K562 (cell line): ENCODE measurements around the gene RALB. TPM values are rescaled to one million over a fixed set of nuclear protein-coding genes. Genes with fewer than 3 reads are reported as not detected.

Experiments
- ATAC-seq: fragments of 200-7000 bp; cut with Tn5 transposase; 3 replicates; pipeline ENCODE4 v1.9.1; 2020; ENCODE audit warnings: moderate library complexity
- BruUV-seq: library from RNA; stranded (reverse); fragments of 400-500 nt; replicated peaks from 2 replicates; lab custom pipeline; 2021; lab: Mats Ljungman, UMichigan
- CTCF ChIA-PET: fragments of 300-600 bp; formaldehyde crosslinking; extraction: SDS; loops from one replicate; lab custom pipeline; 2021; ENCODE audit warnings: low intra/inter-chr PET ratio; lab: Yijun Ruan, JAX
- POLR2A ChIA-PET: fragments of 300-600, 350-650 bp; sonication (Branson Sonifier 250); formaldehyde crosslinking; extraction: SDS; loops from one replicate; lab custom pipeline; 2021; ENCODE audit warnings: antibody characterized with exemption, inconsistent platforms; lab: Yijun Ruan, JAX
- DNase-seq, 4 experiments: peaks; one replicate each; pipeline versions ENCODE4 v3.0.0 to v3.0.0-alpha.2; 2011 to 2018; ENCODE audit warnings: low spot score in 3 of 4, mixed read lengths in 3 of 4; ENCODE audit errors: extremely low read depth in 1 of 4
- FAIRE-seq: peaks from 2 replicates; lab custom pipeline; 2011; peaks lifted over from hg19 to GRCh38; lab: Jason Lieb, UNC
- H2AFZ ChIP-seq: 2 replicates; pipeline ENCODE4 v1.6.0; 2011; ENCODE audit warnings: low read depth, low read length, control low read depth, inconsistent platforms
- H3K27ac ChIP-seq: fragments of 200-600 bp; 3 replicates; pipeline ENCODE4 v1.8.0; 2011; ENCODE audit warnings: low read depth, mild to moderate bottlenecking, control low read depth, inconsistent platforms, low read length, moderate library complexity, mixed read lengths; ENCODE audit errors: extremely low read depth
- H3K27me3 ChIP-seq, 2 experiments: fragments of 300-600 bp in 1 of 2; 2 replicates in 1 of 2; 3 replicates in 1 of 2; pipeline versions ENCODE4 v1.6.0 to v1.8.0; 2011; ENCODE audit warnings: inconsistent platforms in 2 of 2, low read length in 2 of 2, mild to moderate bottlenecking in 1 of 2, mixed read lengths in 1 of 2, moderate library complexity in 1 of 2; ENCODE audit not compliant: control insufficient read depth in 2 of 2, insufficient read depth in 2 of 2
- H3K36me3 ChIP-seq: fragments of 300-600 bp; 3 replicates; pipeline ENCODE4 v1.8.0; 2011; ENCODE audit warnings: mild to moderate bottlenecking, low read length, inconsistent platforms; ENCODE audit not compliant: control insufficient read depth, insufficient read depth
- H3K4me1 ChIP-seq, 2 experiments: fragments of 200-600 bp in 1 of 2; replicated peaks in 1 of 2; 2 replicates in 1 of 2; 3 replicates in 1 of 2; pipeline versions ENCODE4 v1.5.1 to v1.8.0; 2011; ENCODE audit warnings: inconsistent platforms in 2 of 2, low read length in 2 of 2, mild to moderate bottlenecking in 1 of 2, mixed read lengths in 1 of 2, moderate library complexity in 1 of 2; ENCODE audit not compliant: control insufficient read depth in 2 of 2, insufficient read depth in 2 of 2
- H3K4me2 ChIP-seq: 2 replicates; pipeline ENCODE4 v1.6.1; 2011; ENCODE audit warnings: low read length, control low read depth, inconsistent platforms, mixed read lengths; ENCODE audit not compliant: insufficient read depth
- H3K4me3 ChIP-seq: fragments of 200-600 bp; sonication (generic), shearing (Covaris generic); 2 replicates; pipeline ENCODE4 v1.5.1; 2016; ENCODE audit warnings: control low read depth, inconsistent platforms
- H3K79me2 ChIP-seq: fragments of 200-600 bp; 3 replicates; pipeline ENCODE4 v1.8.0; 2011; ENCODE audit warnings: low read length, inconsistent platforms; ENCODE audit not compliant: control insufficient read depth, insufficient read depth
- H3K9ac ChIP-seq, 2 experiments: 2 replicates each; pipeline versions ENCODE4 v1.6.0 to v1.6.1; 2011; ENCODE audit warnings: low read depth in 2 of 2, low read length in 2 of 2, control low read depth in 1 of 2, inconsistent platforms in 1 of 2, mild to moderate bottlenecking in 1 of 2, mixed read lengths in 1 of 2; ENCODE audit not compliant: insufficient read depth in 1 of 2
- H3K9me1 ChIP-seq: one replicate; pipeline ENCODE4 v1.6.0; 2011; ENCODE audit warnings: inconsistent platforms, mild to moderate bottlenecking, low read length, moderate library complexity; ENCODE audit not compliant: control insufficient read depth, insufficient read depth
- H3K9me3 ChIP-seq: replicated peaks from 2 replicates; pipeline ENCODE4 v1.5.1; 2011; ENCODE audit warnings: low read depth, low read length, inconsistent platforms; ENCODE audit not compliant: control insufficient read depth, insufficient read depth
- H4K20me1 ChIP-seq: replicated peaks from 2 replicates; pipeline ENCODE4 v1.6.1; 2011; ENCODE audit warnings: low read length, inconsistent platforms, mixed read lengths; ENCODE audit not compliant: control insufficient read depth, insufficient read depth
- ERF ChIP-seq: fragments of 450-650 bp; formaldehyde crosslinking; IDR thresholded peaks from 2 replicates; pipeline ENCODE4 v1.4.0; 2020; ENCODE audit warnings: mild to moderate bottlenecking, mixed read lengths
- GATAD2B ChIP-seq: fragments of 450-650 bp; IDR thresholded peaks from 2 replicates; pipeline ENCODE4 v1.6.1; 2017; ENCODE audit warnings: mild to moderate bottlenecking, borderline replicate concordance
- MEIS2 ChIP-seq: fragments of 450-650 bp; IDR thresholded peaks from 2 replicates; pipeline ENCODE4 v1.6.1; 2014; ENCODE audit warnings: mild to moderate bottlenecking; ENCODE audit not compliant: partially characterized antibody
- MLLT1 ChIP-seq, 2 experiments: fragments of 450-650 bp; IDR thresholded peaks; 2 replicates each; pipeline ENCODE4 v1.6.1; 2016
- MLX ChIP-seq, 2 experiments: fragments of 450-650 bp in 1 of 2; sonication (generic) in 1 of 2; formaldehyde crosslinking; conservative IDR thresholded peaks; 2 replicates each; pipeline versions ENCODE4 v1.4.0 to v1.8.1; 2020 to 2022; ENCODE audit warnings: mild to moderate bottlenecking in 1 of 2, missing genetic modification reagents in 1 of 2
- SMAD1 ChIP-seq: fragments of 150-350 bp; IDR thresholded peaks from 2 replicates; pipeline ENCODE4 v1.6.1; 2014; ENCODE audit warnings: low read length, low read depth; ENCODE audit not compliant: partially characterized antibody
- YY1 ChIP-seq, 3 experiments: IDR thresholded peaks; 2 replicates each; pipeline ENCODE4 v1.6.1; 2011; ENCODE audit warnings: low read length in 2 of 3, mild to moderate bottlenecking in 2 of 3, moderate library complexity in 2 of 3, borderline replicate concordance in 1 of 3, control low read depth in 1 of 3, low read depth in 1 of 3; ENCODE audit not compliant: insufficient read depth in 3 of 3, insufficient replicate concordance in 2 of 3, control insufficient read depth in 1 of 3, insufficient read length in 1 of 3; ENCODE audit errors: extremely low read depth in 1 of 3
- WGBS: fragments of 100-300 bp; shearing (Covaris generic); methylation state at CpG from one replicate; pipeline ENCODE4 v1.1.6; 2016; ENCODE audit warnings: low coverage, mixed read lengths; ENCODE audit not compliant: insufficient coverage; ENCODE audit errors: missing lambda C conversion rate; 5-methylcytosine and 5-hydroxymethylcytosine counted together
- in situ Hi-C: fragments of 300-500 bp; cut with MboI; formaldehyde crosslinking; loops from 4 replicates; pipeline ENCODE4 v1.15.0; 2018; ENCODE audit warnings: inconsistent platforms, mixed read lengths
- intact Hi-C: fragments of 100-400 bp; cut with micrococcal nuclease; formaldehyde crosslinking; loops from 2 replicates; pipeline ENCODE4 v1.14.2; 2022
- polyA plus RNA-seq, 8 experiments: library from polyadenylated mRNA; depleted of rRNA in 4 of 8; stranded (reverse) in 5 of 8; unstranded in 3 of 8; fragments of >200 nt; fragmentation: Nextera tagmentation in 2 of 8; fragmentation: Illumina TruSeq in 1 of 8; extraction: Ambion mirVana in 2 of 8; extraction: Trizol in 1 of 8; gene quantifications; 2 replicates each; pipeline versions ENCODE4 v1.2.1 to v1.2.3, GENCODE V29; 2011 to 2014; ENCODE audit warnings: inconsistent platforms in 1 of 8, missing spikeins in 1 of 8
- total RNA-seq, 7 experiments: library from RNA; depleted of rRNA in 6 of 7; stranded (reverse); fragments of >200 nt in 6 of 7; fragmentation: Illumina TruSeq in 2 of 7; extraction: Trizol in 2 of 7; gene quantifications; 2 replicates each; pipeline versions ENCODE4 v1.2.1 to v1.2.3, GENCODE V29; 2011 to 2021; ENCODE audit warnings: low replicate concordance in 1 of 7
- TF ChIP-seq, protein P1 (sequence below): fragments of 200-800 bp; sonication (Bioruptor generic); IDR thresholded peaks from 2 replicates; pipeline ENCODE4 v1.6.1; 2016; ENCODE audit warnings: missing genetic modification characterization, missing compliant biosample characterization

The RALB gene
- total and polyA plus RNA-seq, 9 of the 15 experiments (the other 6 are each of a cell fraction or from before 2014, with no cell fraction given): 14.8 to 65.6 (median 38.4) TPM

GRCh38 chr2:120307482-120307881 lies 54.8 kb downstream of the RALB start (continued):
- no peak for TF ChIP-seq SMAD1
- TF ChIP-seq, all 486 proteins: peak for 0

- Histone ChIP-seq H3K4me3 (no peak overlapping the region), H2AFZ (no peak overlapping the region), H3K79me2 (no peaks in the 10 kb centered on the region), H3K36me3 (no peaks in the 10 kb centered on the region), H4K20me1 (peaks cover 5% of the 10 kb centered on the region; the same call in 1 of the 2 replicates), H3K9ac (no peak overlapping the region), H3K27me3 (peaks cover 0 to 20% of the 10 kb centered on the region in 2 experiments; a peak in 2 of 5 replicates), H3K27ac (no peak overlapping the region), H3K9me3 (no peaks in the 10 kb centered on the region), H3K9me1 (no peaks in the 10 kb centered on the region), H3K4me1 (no peaks in the 10 kb centered on the region; a peak in 1 of 5 replicates), H3K4me2 (no peak overlapping the region)
- in situ Hi-C loops (no loop called here), intact Hi-C loops (no loop called here)
- FAIRE-seq (no peak), ATAC-seq (peak; percentile 58), DNase-seq (peak in 3 of 4 experiments; percentile 20 to 35 (median 31))
- ChIA-PET CTCF (no interaction called here), POLR2A (interaction anchor here (0.6 to 1.2 kb wide), 2 partner anchors 13 to 251 kb away, joined by 3 to 4 read pairs; no protein-coding TSS in a partner anchor)
- no TSS peak for BruUV-seq
- 21% methylated on average over 16 of the region's 16 CpGs for WGBS
- TF ChIP-seq MEIS2: peak; percentile 25
- TF ChIP-seq, protein P1, sequence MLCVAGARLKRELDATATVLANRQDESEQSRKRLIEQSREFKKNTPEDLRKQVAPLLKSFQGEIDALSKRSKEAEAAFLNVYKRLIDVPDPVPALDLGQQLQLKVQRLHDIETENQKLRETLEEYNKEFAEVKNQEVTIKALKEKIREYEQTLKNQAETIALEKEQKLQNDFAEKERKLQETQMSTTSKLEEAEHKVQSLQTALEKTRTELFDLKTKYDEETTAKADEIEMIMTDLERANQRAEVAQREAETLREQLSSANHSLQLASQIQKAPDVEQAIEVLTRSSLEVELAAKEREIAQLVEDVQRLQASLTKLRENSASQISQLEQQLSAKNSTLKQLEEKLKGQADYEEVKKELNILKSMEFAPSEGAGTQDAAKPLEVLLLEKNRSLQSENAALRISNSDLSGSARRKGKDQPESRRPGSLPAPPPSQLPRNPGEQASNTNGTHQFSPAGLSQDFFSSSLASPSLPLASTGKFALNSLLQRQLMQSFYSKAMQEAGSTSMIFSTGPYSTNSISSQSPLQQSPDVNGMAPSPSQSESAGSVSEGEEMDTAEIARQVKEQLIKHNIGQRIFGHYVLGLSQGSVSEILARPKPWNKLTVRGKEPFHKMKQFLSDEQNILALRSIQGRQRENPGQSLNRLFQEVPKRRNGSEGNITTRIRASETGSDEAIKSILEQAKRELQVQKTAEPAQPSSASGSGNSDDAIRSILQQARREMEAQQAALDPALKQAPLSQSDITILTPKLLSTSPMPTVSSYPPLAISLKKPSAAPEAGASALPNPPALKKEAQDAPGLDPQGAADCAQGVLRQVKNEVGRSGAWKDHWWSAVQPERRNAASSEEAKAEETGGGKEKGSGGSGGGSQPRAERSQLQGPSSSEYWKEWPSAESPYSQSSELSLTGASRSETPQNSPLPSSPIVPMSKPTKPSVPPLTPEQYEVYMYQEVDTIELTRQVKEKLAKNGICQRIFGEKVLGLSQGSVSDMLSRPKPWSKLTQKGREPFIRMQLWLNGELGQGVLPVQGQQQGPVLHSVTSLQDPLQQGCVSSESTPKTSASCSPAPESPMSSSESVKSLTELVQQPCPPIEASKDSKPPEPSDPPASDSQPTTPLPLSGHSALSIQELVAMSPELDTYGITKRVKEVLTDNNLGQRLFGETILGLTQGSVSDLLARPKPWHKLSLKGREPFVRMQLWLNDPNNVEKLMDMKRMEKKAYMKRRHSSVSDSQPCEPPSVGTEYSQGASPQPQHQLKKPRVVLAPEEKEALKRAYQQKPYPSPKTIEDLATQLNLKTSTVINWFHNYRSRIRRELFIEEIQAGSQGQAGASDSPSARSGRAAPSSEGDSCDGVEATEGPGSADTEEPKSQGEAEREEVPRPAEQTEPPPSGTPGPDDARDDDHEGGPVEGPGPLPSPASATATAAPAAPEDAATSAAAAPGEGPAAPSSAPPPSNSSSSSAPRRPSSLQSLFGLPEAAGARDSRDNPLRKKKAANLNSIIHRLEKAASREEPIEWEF (CRISPR knock-in tag): no peak
- TF ChIP-seq ERF (CRISPR knock-in tag): no peak
- TF ChIP-seq MLLT1 (IDR thresholded peaks at IDR 0.05): no peak
- no peak for TF ChIP-seq GATAD2B
- TF ChIP-seq YY1 (IDR thresholded peaks at IDR 0.05; ENCODE audit: borderline replicate concordance in 1 of 3, control insufficient read depth in 1 of 3, extremely low read depth in 1 of 3, insufficient read depth in 3 of 3, insufficient read length in 1 of 3, insufficient replicate concordance in 2 of 3, low read depth in 1 of 3, low read length in 2 of 3): peak in 1 of 3 experiments; percentile 21
- no peak for TF ChIP-seq MLX (CRISPR knock-in tag; conservative IDR thresholded peaks at IDR 0.05)
Observed at GRCh38 chr2:120308038-120308910, 55.6 kb downstream of the RALB start.
